K562 (cell line): Measurements from ENCODE around the gene PDE5A. TPM values are rescaled to one million over a fixed set of nuclear protein-coding genes. Genes with fewer than 3 reads are reported as not detected.

Experiments used
- CREB5 ChIP-seq: fragments of 250-450 bp; sonication (Bioruptor Pico); IDR thresholded peaks from 2 replicates; pipeline ENCODE4 v1.5.0; 2020; ENCODE audit warnings: mild to moderate bottlenecking
- EGR1 ChIP-seq: fragments of 450-650 bp; conservative IDR thresholded peaks from 2 replicates; pipeline ENCODE4 v1.6.1; 2017; ENCODE audit warnings: mild to moderate bottlenecking
- EHMT2 ChIP-seq: fragments of 450-650 bp; IDR thresholded peaks from 2 replicates; pipeline ENCODE4 v1.6.1; 2018; ENCODE audit warnings: antibody characterized with exemption
- HES1 ChIP-seq: fragments of 450-650 bp; IDR thresholded peaks from 2 replicates; pipeline ENCODE4 v1.6.1; 2016; ENCODE audit warnings: low read depth, mild to moderate bottlenecking, moderate library complexity
- MAFK ChIP-seq: IDR thresholded peaks from 2 replicates; pipeline ENCODE4 v1.6.1; 2011; ENCODE audit warnings: low read length, improper control_type of control experiment
- PATZ1 ChIP-seq: fragments of 250-450 bp; sonication (Bioruptor Pico); IDR thresholded peaks from 2 replicates; pipeline ENCODE4 v1.5.0; 2020; ENCODE audit warnings: mild to moderate bottlenecking, borderline replicate concordance
- PHF21A ChIP-seq: fragments of 450-650 bp; IDR thresholded peaks from 2 replicates; pipeline ENCODE4 v1.6.1; 2017; ENCODE audit warnings: low read depth, borderline replicate concordance
- PYGO2 ChIP-seq: fragments of 450-650 bp; IDR thresholded peaks from 2 replicates; pipeline ENCODE4 v1.6.1; 2016; ENCODE audit warnings: mild to moderate bottlenecking, missing genetic modification characterization, moderate library complexity, missing compliant biosample characterization
- REST ChIP-seq, 2 experiments: fragments of 450-650 bp; formaldehyde crosslinking in 1 of 2; IDR thresholded peaks; 2 replicates each; pipeline versions ENCODE4 v1.4.0 to v1.6.1; 2014 to 2020; ENCODE audit warnings: mild to moderate bottlenecking in 2 of 2, borderline replicate concordance in 1 of 2, low read depth in 1 of 2
- SMARCB1 ChIP-seq: IDR thresholded peaks from 2 replicates; pipeline ENCODE4 v1.6.1; 2011; ENCODE audit warnings: improper control_type of control experiment, low read depth; ENCODE audit not compliant: insufficient read length
- WHSC1 ChIP-seq: IDR thresholded peaks from one replicate; pipeline ENCODE4 v1.6.1; 2012; ENCODE audit warnings: low read length, control low read depth, inconsistent platforms
- polyA plus RNA-seq, 8 experiments: library from polyadenylated mRNA; depleted of rRNA in 4 of 8; stranded (reverse) in 5 of 8; unstranded in 3 of 8; fragments of >200 nt; fragmentation: Nextera tagmentation in 2 of 8; fragmentation: Illumina TruSeq in 1 of 8; extraction: Ambion mirVana in 2 of 8; extraction: Trizol in 1 of 8; gene quantifications; 2 replicates each; pipeline versions ENCODE4 v1.2.1 to v1.2.3, GENCODE V29; 2011 to 2014; ENCODE audit warnings: inconsistent platforms in 1 of 8, missing spikeins in 1 of 8
- total RNA-seq, 7 experiments: library from RNA; depleted of rRNA in 6 of 7; stranded (reverse); fragments of >200 nt in 6 of 7; fragmentation: Illumina TruSeq in 2 of 7; extraction: Trizol in 2 of 7; gene quantifications; 2 replicates each; pipeline versions ENCODE4 v1.2.1 to v1.2.3, GENCODE V29; 2011 to 2021; ENCODE audit warnings: low replicate concordance in 1 of 7

Gene PDE5A
- total and polyA plus RNA-seq, 9 of the 15 experiments (the other 6 are each of a cell fraction or from before 2014, with no cell fraction given) = 0.07 to 1.9 (median 0.29) TPM

GRCh38 chr4:119628281-119629141 lies at the start of gene PDE5A (continued):
- TF ChIP-seq EHMT2 = no peak
- no peak for TF ChIP-seq HES1
- no peak for TF ChIP-seq EGR1
- TF ChIP-seq CREB5 (CRISPR knock-in tag) = no peak
- TF ChIP-seq PATZ1 = no peak
- peak; percentile 39; the same call in 1 of the 2 replicates for TF ChIP-seq REST (IDR thresholded peaks at IDR 0.05; ENCODE audit: borderline replicate concordance)
- TF ChIP-seq REST (CRISPR knock-in tag; IDR thresholded peaks at IDR 0.05; ENCODE audit: low read depth) = no peak
- TF ChIP-seq PHF21A = no peak
- TF ChIP-seq MAFK = no peak
- TF ChIP-seq SMARCB1 = no peak
- TF ChIP-seq WHSC1 = no peak
- TF ChIP-seq PYGO2 (tag) = no peak
